RCC 7860 (cell line): Measurements from ENCODE around the gene SAV1.

Experiments used
- DNase-seq: peaks from one replicate; pipeline ENCODE4 v3.0.0-alpha.2; 2015; ENCODE audit warnings: low spot score
- FAIRE-seq: peaks from 2 replicates; lab custom pipeline; 2012; peaks lifted over from hg19 to GRCh38; lab: Jason Lieb, UNC

Gene SAV1

DNA sequence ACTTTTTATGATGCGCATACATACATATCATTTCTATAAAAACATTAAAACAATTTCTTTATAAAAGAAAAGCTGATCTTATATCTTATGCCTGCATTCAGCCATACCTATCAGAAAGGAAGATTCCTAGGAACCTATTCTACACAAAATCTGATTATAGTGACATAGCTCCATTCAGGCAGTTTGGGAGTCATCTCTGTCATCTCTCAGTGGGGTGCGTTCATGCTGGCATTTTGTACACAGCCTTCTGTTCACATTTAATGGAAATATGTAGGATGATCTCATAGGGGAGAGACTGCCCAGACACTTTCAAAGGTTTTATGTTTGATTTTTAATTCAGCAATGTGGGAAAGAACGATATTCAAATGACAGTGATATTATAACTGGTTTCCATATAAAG, 55.3 kb downstream of the SAV1 start:
- DNase-seq: no peak
- FAIRE-seq: no peak

DNA sequence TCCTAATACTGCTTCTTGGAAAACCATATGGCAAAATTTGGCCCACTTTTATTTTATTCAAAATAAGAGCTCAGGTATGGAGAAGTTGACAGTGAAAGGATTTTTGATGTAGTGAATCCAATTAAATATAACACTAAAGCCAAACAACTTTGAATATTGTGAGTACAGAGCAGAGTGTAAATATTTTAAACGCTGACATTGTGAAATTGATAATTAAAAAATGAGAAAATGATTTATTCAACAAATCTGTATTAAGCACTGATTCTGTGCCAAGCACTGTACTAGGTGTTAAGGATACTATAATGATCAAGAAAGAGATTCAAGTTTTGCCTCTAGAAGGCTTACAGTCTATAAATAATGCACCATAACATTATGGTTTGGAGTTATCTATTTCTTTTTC, 57.6 kb downstream of the SAV1 start:
- no peak for FAIRE-seq
- no peak for DNase-seq

DNA sequence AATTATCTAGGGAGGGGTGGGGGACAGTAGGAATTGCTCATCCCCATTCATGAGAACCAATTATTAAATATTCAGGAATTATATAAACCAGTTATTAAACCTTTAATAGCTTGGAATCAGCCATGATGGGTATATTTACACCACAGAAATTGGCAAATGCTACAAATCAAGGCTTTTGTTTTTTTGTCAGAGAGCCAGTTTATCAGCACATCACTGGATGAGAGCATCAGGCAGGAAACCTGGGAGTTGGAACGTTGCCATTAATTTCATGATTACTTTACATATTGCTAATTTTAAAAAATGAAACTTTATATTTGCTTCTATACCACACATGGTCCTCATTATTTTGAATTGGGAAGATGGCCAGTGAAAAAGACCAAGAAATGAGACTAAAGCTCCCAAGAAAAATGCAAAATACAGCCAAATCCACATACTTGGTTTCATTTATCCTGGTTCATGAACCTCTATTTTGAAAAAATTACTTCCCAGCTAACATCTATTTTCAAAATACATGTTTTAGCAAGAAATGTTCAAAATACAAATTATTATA, 59.7 kb downstream of the SAV1 start:
- DNase-seq (no peak), FAIRE-seq (no peak)

DNA sequence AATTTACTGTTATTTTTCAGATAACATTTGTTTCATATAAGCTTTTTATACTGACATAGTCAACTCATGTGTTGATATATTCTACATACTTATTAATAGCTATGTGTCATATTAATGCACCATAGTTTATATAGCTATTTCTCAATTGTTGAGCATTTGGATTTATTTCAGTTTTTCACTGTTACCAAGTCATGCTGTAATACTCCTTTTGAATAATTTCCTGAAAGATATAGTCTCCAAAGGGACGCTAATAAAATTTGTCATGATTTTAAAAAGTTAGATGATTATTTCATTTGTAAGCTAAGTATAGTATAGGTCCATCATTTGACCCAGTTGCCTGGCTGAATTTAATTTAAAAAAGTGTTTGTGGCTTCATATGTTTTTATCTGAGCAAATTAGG, 60.3 kb downstream of the SAV1 start:
- FAIRE-seq (no peak), DNase-seq (no peak)

DNA sequence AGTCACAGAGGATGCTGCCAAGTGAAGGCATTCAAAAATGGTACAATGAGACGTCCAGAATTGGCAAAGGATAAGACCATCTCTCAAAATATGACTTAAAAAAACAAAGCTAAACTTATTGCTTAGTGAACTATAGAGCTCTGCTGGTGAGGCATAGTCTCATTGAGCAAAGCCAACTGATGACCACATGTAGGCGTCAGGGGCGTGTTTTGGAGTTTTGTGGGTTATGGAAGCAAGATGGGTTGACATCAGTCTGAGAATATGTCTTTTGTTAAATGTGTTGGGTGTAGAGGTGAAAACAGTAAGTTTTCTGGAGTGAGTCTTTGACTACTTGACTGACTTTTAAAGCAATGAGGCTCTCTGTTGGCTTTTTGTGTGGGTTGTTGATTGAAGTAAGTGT, 60.9 kb downstream of the SAV1 start:
- DNase-seq (no peak), FAIRE-seq (no peak)

DNA sequence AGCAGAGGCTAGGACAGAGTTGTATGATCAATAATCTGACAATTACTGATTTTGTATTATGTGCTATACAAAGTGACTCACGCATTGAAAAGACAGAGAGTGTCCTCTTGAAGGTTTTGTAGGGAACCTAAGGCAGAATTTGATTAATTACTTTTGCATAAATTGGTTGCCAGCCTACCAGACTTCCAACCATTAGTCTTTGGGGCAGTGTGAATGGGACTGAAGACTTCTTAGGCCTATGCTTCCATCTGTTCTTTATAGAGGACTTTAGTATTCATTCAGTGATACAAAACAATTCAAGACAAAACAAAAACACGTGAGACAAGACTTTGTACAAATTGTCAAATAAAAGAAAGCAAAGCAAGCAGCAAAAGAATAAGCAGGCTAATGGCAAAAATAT, 61.6 kb downstream of the SAV1 start:
- no peak for FAIRE-seq
- DNase-seq: no peak

DNA sequence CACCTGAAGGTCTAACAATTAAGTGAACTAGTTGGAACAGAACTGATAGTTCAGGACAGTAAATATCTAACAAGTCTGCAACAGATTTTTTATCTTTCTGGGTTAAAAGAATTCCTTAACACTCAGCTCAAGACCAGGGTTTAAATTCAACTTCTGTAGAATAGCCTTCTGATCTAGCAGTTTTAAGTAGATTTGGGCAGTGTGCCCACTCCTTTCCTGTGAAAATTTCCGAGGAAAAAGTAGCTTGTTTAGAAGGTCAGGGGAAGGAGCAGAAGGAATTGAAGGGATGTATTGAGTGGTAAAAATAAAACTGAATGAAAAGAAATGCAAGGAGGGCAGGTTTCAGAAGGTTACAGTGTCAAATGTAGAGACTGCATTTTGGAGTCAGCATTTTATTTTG, 62.3 kb downstream of the SAV1 start:
- FAIRE-seq: no peak
- no peak for DNase-seq

DNA sequence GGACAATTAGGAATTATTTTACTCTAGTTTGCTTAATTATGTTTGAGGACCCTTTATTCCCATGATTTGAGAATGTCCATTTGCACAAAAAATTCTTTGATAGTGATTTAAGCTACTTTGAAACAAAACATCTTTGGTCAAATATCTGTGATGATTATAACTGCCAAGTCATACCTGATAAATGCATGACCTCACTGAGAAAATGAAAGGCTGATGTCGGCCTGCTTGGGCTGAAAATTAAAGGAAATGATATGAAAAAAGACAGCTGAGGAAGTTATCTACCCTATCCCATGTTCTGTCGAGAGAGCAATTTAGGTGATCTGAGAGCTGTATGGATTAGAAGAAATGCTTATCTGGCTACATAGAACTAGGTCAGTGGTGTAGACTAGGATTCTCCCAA, 64.5 kb downstream of the SAV1 start:
- DNase-seq: no peak

DNA sequence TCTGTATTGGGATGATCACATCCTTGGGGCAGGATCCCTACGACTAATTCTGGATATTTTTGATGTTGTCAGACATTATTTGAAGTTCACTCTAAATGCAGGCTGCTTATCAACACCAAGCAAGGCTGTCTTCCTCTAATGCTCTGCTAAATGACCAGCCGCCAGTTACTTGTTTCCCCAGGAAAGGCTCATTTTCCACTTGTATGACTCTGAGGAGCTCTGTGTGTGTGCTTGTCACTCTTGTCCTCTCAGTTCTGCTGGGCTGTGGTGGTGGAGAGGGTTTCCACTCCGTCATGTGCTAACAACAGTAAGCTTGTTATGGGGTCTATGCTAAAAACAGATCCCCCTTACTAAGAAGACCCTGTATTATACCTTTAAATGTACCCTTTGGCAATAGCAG, 66.1 kb downstream of the SAV1 start:
- DNase-seq: no peak
- FAIRE-seq: no peak

More for the DNA sequence above, 64.5 kb downstream of the SAV1 start:
- FAIRE-seq: no peak

DNA sequence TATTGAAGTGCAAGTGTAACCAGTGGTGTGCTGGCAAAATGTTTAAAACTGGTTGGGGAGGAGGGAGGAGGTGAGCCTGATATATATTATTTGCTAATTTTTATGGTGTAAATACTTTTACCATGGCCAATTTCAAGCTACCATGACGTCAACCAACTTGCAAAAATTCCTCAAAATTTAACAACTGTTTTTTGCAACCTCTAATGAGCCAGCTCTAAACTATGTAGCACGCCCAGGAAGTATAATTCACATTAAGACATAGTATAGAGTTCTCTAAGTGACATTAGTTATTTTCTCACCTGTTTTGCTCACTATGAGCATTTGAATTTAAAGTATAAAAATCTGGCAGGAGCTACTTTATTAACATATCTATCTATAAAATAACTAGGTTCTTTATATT, 66.7 kb downstream of the SAV1 start:
- DNase-seq: no peak
- FAIRE-seq: no peak

DNA sequence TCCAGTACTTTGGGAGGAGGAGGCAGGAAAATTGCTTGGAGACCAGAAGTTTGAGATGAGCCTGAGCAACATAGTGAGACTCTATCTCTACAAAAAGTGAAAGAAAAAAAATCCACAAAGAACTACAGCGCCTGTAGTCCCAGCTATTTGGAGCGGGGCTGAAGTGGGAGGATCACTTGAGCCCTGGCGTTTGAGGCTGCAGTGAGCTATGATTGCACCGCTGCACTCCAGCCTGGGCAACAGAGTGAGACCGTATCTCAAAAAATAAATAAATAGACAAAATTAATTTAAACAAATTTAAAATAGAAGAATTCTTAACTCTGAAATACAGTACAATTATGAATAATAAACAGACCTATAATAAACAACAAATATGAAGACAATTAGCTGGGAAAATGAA, 67.3 kb downstream of the SAV1 start:
- DNase-seq (no peak), FAIRE-seq (no peak)

DNA sequence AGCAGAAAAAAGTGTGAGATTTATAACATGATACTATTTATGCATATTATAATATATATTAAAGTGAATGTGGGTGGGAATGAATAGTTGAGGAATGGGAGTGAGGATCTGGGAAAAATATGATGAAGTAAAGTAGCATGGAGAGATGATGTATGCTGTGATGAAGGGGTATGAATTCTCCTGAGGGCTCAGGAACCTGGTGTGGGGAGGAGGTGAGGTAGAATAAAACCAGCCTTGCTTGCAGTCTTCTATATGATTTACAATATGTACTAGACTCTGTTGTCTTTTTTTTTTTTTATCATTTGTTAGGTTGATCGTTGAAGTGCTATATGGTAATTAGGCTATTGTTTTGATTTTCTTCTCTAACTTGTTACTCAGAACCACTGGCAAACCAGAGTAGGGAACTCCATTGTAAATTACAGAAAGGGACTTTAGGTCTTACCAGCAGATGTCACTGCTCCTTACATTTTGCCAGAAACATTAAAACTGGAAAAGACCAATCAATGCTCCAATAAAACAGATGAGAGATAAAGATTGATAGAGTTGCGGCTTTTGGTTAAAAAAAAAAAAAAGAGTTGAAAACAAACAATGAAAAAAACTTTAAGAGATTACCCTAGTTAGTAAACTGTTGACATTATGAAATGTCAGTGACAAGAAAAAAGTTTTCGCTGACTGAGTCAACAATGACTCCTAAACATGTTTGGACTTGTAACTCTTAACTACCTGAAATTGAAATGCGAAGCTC, 68.2 kb downstream of the SAV1 start:
- FAIRE-seq: no peak

DNA sequence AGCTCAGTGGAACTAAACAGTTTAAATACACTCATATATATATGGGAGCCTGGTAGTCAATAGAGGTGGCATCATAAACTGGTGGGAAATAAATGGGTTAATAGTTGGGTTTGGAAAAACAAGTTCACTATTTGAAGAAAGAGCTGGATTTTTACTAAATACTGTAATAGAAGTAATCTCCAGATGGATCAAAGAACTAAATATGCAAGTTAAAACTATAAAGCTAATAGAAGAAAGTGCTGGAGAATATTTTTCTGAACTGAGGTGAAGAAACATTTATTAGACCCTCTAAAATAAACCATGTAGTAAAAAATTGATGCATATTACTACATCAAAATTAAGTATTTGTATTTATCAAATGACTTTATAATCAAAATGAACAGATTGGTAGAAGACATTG, 69.3 kb downstream of the SAV1 start:
- FAIRE-seq (no peak), DNase-seq (no peak)

More for the DNA sequence above, 68.2 kb downstream of the SAV1 start:
- no peak for DNase-seq

DNA sequence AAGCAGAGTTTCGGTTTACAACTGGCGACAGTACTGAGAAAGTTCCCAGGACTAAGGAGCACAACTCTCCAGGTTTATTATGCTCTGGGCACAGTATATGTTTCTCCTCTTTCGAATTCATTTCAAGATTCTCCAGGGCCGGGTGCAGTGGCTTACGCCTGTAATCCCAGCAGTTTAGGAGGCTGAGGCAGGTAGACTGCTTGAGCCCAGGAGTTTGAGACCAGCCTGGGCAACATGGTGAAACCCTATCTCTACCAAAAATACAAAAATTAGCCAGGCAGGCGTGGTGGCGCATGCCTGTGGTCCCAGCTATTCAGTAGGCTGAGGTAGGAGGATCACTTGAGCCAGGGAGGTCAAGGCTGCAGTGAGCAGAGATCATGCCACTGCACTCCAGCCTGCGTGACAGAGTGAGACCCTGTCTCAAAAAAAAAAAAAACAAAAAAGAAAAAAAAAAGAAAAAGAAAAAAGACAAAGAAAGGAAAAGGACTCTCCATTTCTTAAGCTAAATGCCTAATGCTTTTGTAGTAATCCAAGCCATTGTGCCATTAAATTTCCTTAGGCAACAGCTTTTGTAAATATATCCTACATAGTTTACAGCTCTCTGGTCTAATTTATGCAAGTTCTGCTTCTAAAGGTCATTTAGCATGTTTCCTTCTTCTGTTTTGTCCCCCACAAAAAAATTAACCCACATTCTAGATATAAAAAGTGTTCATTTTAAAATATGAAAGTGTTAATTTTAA, 73.4 kb downstream of the SAV1 start:
- FAIRE-seq (no peak), DNase-seq (no peak)

DNA sequence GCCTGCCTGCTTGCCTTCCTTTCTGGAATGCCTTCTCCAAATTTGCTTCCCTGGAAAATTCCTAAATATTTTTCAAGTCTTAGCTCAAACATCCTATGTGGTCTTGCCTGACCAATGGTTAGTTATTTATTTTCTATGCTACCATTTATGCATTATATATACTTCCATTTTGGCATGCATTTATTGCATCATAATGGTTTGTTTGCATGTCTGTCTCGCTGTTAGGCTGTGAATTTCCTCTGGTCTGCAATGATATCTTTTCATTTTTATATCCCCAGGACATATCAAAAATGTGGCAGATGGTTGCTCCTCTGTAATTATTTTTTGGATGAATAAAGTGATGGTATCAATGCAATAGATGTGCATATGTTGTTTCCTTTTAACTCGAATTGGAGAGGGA, 77.6 kb downstream of the SAV1 start:
- DNase-seq: no peak
- no peak for FAIRE-seq
